Mucosa of descending colon (tissue), 3 donors: ENCODE results near the gene SOX6. TPM values are rescaled to one million over a fixed set of nuclear protein-coding genes. Genes with fewer than 3 reads are reported as not detected.

ENCODE experiments used
- ATAC-seq: fragments of 200-7000 bp; cut with Tn5 transposase; one replicate; pipeline ENCODE4 v1.9.1; 2020; ENCODE audit warnings: mild to moderate bottlenecking, moderate library complexity
- DNase-seq, 3 donors: peaks; one replicate each; pipeline ENCODE4 v3.0.0-alpha.2; 2020
- H3K36me3 ChIP-seq: fragments of 200-600 bp; one replicate; pipeline ENCODE4 v1.8.0; 2021; ENCODE audit warnings: low read depth, mild to moderate bottlenecking
- H3K4me1 ChIP-seq: fragments of 200-600 bp; one replicate; pipeline ENCODE4 v1.8.0; 2021; ENCODE audit warnings: low read depth, mild to moderate bottlenecking
- H3K4me3 ChIP-seq: fragments of 200-600 bp; one replicate; pipeline ENCODE4 v1.8.0; 2021; ENCODE audit warnings: mild to moderate bottlenecking
- H3K9me3 ChIP-seq: fragments of 200-600 bp; one replicate; pipeline ENCODE4 v1.8.0; 2021; ENCODE audit warnings: mild to moderate bottlenecking
- CTCF ChIP-seq: fragments of 200-600 bp; IDR thresholded peaks from one replicate; pipeline ENCODE4 v1.8.0; 2022; ENCODE audit warnings: antibody characterized with exemption, mild to moderate bottlenecking
- intact Hi-C, 2 donors: fragments of 100-400 bp; cut with DNase I in 1 of 2; cut with micrococcal nuclease in 1 of 2; formaldehyde crosslinking; loops; one replicate each; pipeline versions ENCODE4 v1.11.0 to v1.11.1; 2022; cut with DNase I, micrococcal nuclease
- total RNA-seq, 3 donors: library from RNA; stranded (reverse); fragmentation: NEBNext Ultra II Directional in 2 of 3; extraction: Animal tissue kit (Norgen Biotek cat#: 25700) in 2 of 3; gene quantifications; one replicate each; pipeline versions ENCODE4 v1.2.1 to v1.2.4, GENCODE V29; 2021 to 2023
- donor health status: DM: no; HTN: no; CAD: no; lungs with moderate emphysema.
- donor health status: DM: no; HTN: no; CAD: no.
- donor health status: DM: no; HTN: yes; CAD: no.

SOX6 gene
- total RNA-seq, 3 donors from 2014 or later, result 5.8 to 6.5 (median 6.0) TPM

- no peak for TF ChIP-seq CTCF
- H3K36me3 ChIP-seq, result no peaks in the 10 kb centered on the region
- intact Hi-C loops, result no loop called here
- ATAC-seq (no peak), DNase-seq (no peak)
- peaks cover 2% of the 10 kb centered on the region for H3K4me1 ChIP-seq
- no peaks in the 10 kb centered on the region for H3K9me3 ChIP-seq
- H3K4me3 ChIP-seq, result no peak overlapping the region
Measured at GRCh38 chr11:16357775-16358174, 1.4 kb upstream of the SOX6 start.

GRCh38 chr11:16356761-16357393, 531 bp upstream of the SOX6 start:
- DNase-seq (no peak), ATAC-seq (no peak)
- intact Hi-C loops, result no loop called here
- Histone ChIP-seq H3K9me3 (no peaks in the 10 kb centered on the region), H3K4me1 (peaks cover 2% of the 10 kb centered on the region), H3K4me3 (no peak overlapping the region), H3K36me3 (no peaks in the 10 kb centered on the region)
- no peak for TF ChIP-seq CTCF

GRCh38 chr11:16352707-16353106, 3.6 kb downstream of the SOX6 start:
- Histone ChIP-seq H3K36me3 (no peaks in the 10 kb centered on the region), H3K4me1 (peaks cover 2% of the 10 kb centered on the region), H3K9me3 (no peaks in the 10 kb centered on the region), H3K4me3 (no peak overlapping the region)
- DNase-seq, result no peak
- no peak for ATAC-seq
- intact Hi-C loops, result no loop called here
- no peak for TF ChIP-seq CTCF

GRCh38 chr11:16350125-16350524, 6.2 kb downstream of the SOX6 start:
- no peak for TF ChIP-seq CTCF
- H3K36me3 ChIP-seq, result no peaks in the 10 kb centered on the region
- DNase-seq (no peak), ATAC-seq (no peak)
- intact Hi-C loops, result no loop called here
- no peaks in the 10 kb centered on the region for H3K4me1 ChIP-seq
- H3K9me3 ChIP-seq, result no peaks in the 10 kb centered on the region
- H3K4me3 ChIP-seq, result no peak overlapping the region

- H3K9me3 ChIP-seq, result no peaks in the 10 kb centered on the region
- H3K4me3 ChIP-seq, result no peak overlapping the region
- no peaks in the 10 kb centered on the region for H3K4me1 ChIP-seq
- intact Hi-C loops, result no loop called here
- no peaks in the 10 kb centered on the region for H3K36me3 ChIP-seq
- TF ChIP-seq CTCF, result no peak
- ATAC-seq, result no peak
- no peak for DNase-seq
Measured at GRCh38 chr11:16347928-16348685, 8.2 kb downstream of the SOX6 start.
